ENCODE data around the gene CXCL8. TPM values are rescaled to one million over a fixed set of nuclear protein-coding genes. Genes with fewer than 3 reads are reported as not detected.

CXCL8 gene
- polyA plus RNA-seq, 3 donors, result 275 to 604 (median 328) TPM

GRCh38 chr4:73705721-73706120, 34.6 kb upstream of the CXCL8 start:
- H3K9ac ChIP-seq (ENCODE audit: insufficient read depth, low read length, poor library complexity, severe bottlenecking), result no peak overlapping the region
- no peaks in the 10 kb centered on the region for H3K9me3 ChIP-seq (replicated peaks in 1 of 2; ENCODE audit: control insufficient read depth in 1 of 2, insufficient read depth in 1 of 2, low read length in 2 of 2)
- TF ChIP-seq CTCF (IDR thresholded peaks at IDR 0.05), result no peak
- H3K4me1 ChIP-seq (ENCODE audit: control insufficient read depth in 1 of 2, insufficient read depth in 2 of 2, low read length in 2 of 2), result peaks cover 54 to 74% of the 10 kb centered on the region in 2 donors
- H3K27ac ChIP-seq (ENCODE audit: low read depth in 1 of 2, low read length in 2 of 2), result no peak overlapping the region
- Mint-ChIP-seq H3K27me3 (ENCODE audit: low read depth in 3 of 3) (peaks cover 0 to 3% (median 0%) of the 10 kb centered on the region in 3 donors), H3K4me1 (peaks cover 72% of the 10 kb centered on the region), H3K4me3 (no peak overlapping the region), H3K36me3 (no peaks in the 10 kb centered on the region), H3K27ac (peak overlapping the region in 6 of 7 donors; percentile 10 to 95 (median 76)), H3K9me3 (no peaks in the 10 kb centered on the region)
- H3K79me2 ChIP-seq (ENCODE audit: insufficient read depth, low read length), result no peaks in the 10 kb centered on the region
- no peak overlapping the region for H3K4me2 ChIP-seq (replicated peaks; ENCODE audit: extremely low read depth, low read length, poor library complexity, severe bottlenecking)
- no peak overlapping the region for H2AFZ ChIP-seq (ENCODE audit: insufficient read depth, low read depth, low read length, poor library complexity, severe bottlenecking)
- intact Hi-C loops (cut with micrococcal nuclease), result loop anchor here in 1 of 2 donors (5.0 kb wide), 1 partner anchor 37 kb away; the partner anchor contains the start of gene CXCL8
- no peaks in the 10 kb centered on the region for H3K36me3 ChIP-seq (replicated peaks in 1 of 2; ENCODE audit: control insufficient read depth in 1 of 2, insufficient read depth in 2 of 2, low read length in 2 of 2)
- no CpG with 5 or more reads among the region's 1 CpG for WGBS (ENCODE audit: insufficient coverage)
- DNase-seq, result no peak
- no peaks in the 10 kb centered on the region for H3K27me3 ChIP-seq (ENCODE audit: control insufficient read depth in 2 of 2, insufficient read depth in 2 of 2, low read length in 2 of 2)
- H4K20me1 ChIP-seq (ENCODE audit: insufficient read depth, low read length), result no peaks in the 10 kb centered on the region
- no peak overlapping the region for H3K4me3 ChIP-seq (replicated peaks in 1 of 3; ENCODE audit: low read depth in 2 of 3, low read length in 3 of 3)

GRCh38 chr4:73706811-73707210, 33.6 kb upstream of the CXCL8 start:
- Mint-ChIP-seq H3K4me1 (peaks cover 69% of the 10 kb centered on the region), H3K9me3 (no peaks in the 10 kb centered on the region), H3K36me3 (no peaks in the 10 kb centered on the region), H3K27ac (no peak overlapping the region), H3K27me3 (ENCODE audit: low read depth in 3 of 3) (no peaks in the 10 kb centered on the region), H3K4me3 (no peak overlapping the region)
- Histone ChIP-seq H3K4me1 (ENCODE audit: control insufficient read depth in 1 of 2, insufficient read depth in 2 of 2, low read length in 2 of 2) (peaks cover 54 to 70% of the 10 kb centered on the region in 2 donors), H2AFZ (ENCODE audit: insufficient read depth, low read depth, low read length, poor library complexity, severe bottlenecking) (no peak overlapping the region), H3K4me3 (replicated peaks in 1 of 3; ENCODE audit: low read depth in 2 of 3, low read length in 3 of 3) (no peak overlapping the region), H3K27ac (ENCODE audit: low read depth in 1 of 2, low read length in 2 of 2) (no peak overlapping the region), H3K4me2 (replicated peaks; ENCODE audit: extremely low read depth, low read length, poor library complexity, severe bottlenecking) (no peak overlapping the region), H4K20me1 (ENCODE audit: insufficient read depth, low read length) (no peaks in the 10 kb centered on the region), H3K27me3 (ENCODE audit: control insufficient read depth in 2 of 2, insufficient read depth in 2 of 2, low read length in 2 of 2) (no peaks in the 10 kb centered on the region), H3K36me3 (replicated peaks in 1 of 2; ENCODE audit: control insufficient read depth in 1 of 2, insufficient read depth in 2 of 2, low read length in 2 of 2) (no peaks in the 10 kb centered on the region), H3K9ac (ENCODE audit: insufficient read depth, low read length, poor library complexity, severe bottlenecking) (no peak overlapping the region), H3K79me2 (ENCODE audit: insufficient read depth, low read length) (no peaks in the 10 kb centered on the region), H3K9me3 (replicated peaks in 1 of 2; ENCODE audit: control insufficient read depth in 1 of 2, insufficient read depth in 1 of 2, low read length in 2 of 2) (no peaks in the 10 kb centered on the region)
- no peak for TF ChIP-seq CTCF (IDR thresholded peaks at IDR 0.05)
- no peak for DNase-seq
- WGBS (ENCODE audit: insufficient coverage), result no CpG with 5 or more reads among the region's 2 CpGs
- intact Hi-C loops (cut with micrococcal nuclease), result loop anchor here in 1 of 2 donors (5.0 kb wide), 1 partner anchor 35 kb away; the partner anchor contains the start of gene CXCL8

Data from CD14-positive monocyte (primary cell).